ENCODE results near the gene BEX5. TPM values are rescaled to one million over a fixed set of nuclear protein-coding genes. Genes with fewer than 3 reads are reported as not detected.

The BEX5 gene
- total RNA-seq, 1 experiment from 2014 or later: not detected

GRCh38 chrX:102115748-102116147 is 40.0 kb downstream of the BEX5 start:
- TF ChIP-seq, protein P1, sequence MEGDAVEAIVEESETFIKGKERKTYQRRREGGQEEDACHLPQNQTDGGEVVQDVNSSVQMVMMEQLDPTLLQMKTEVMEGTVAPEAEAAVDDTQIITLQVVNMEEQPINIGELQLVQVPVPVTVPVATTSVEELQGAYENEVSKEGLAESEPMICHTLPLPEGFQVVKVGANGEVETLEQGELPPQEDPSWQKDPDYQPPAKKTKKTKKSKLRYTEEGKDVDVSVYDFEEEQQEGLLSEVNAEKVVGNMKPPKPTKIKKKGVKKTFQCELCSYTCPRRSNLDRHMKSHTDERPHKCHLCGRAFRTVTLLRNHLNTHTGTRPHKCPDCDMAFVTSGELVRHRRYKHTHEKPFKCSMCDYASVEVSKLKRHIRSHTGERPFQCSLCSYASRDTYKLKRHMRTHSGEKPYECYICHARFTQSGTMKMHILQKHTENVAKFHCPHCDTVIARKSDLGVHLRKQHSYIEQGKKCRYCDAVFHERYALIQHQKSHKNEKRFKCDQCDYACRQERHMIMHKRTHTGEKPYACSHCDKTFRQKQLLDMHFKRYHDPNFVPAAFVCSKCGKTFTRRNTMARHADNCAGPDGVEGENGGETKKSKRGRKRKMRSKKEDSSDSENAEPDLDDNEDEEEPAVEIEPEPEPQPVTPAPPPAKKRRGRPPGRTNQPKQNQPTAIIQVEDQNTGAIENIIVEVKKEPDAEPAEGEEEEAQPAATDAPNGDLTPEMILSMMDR (IDR thresholded peaks at IDR 0.05; ENCODE audit: unreplicated experiment): no peak
- Mint-ChIP-seq H3K27me3 (ENCODE audit: insufficient read depth, unreplicated experiment) (peaks cover 28% of the 10 kb centered on the region), H3K9me3 (ENCODE audit: unreplicated experiment) (peaks cover 18% of the 10 kb centered on the region), H3K4me3 (ENCODE audit: unreplicated experiment) (no peak overlapping the region), H3K36me3 (ENCODE audit: insufficient read depth, unreplicated experiment) (no peaks in the 10 kb centered on the region), H3K4me1 (ENCODE audit: insufficient read depth, unreplicated experiment) (no peaks in the 10 kb centered on the region), H3K27ac (ENCODE audit: low read depth, unreplicated experiment) (no peak overlapping the region)
- intact Hi-C loops (cut with micrococcal nuclease): no loop called here
- no peak for DNase-seq (ENCODE audit: unreplicated experiment)
- ChIA-PET POLR2A (no interaction called here), CTCF (interaction anchor here (0.7 kb wide), 1 partner anchor 847 kb away, joined by 4 read pairs; no protein-coding TSS in a partner anchor)
- BruUV-seq (replicated peaks): no TSS peak

- no TSS peak for BruUV-seq (replicated peaks)
- Mint-ChIP-seq H3K4me1 (ENCODE audit: insufficient read depth, unreplicated experiment) (no peaks in the 10 kb centered on the region), H3K27me3 (ENCODE audit: insufficient read depth, unreplicated experiment) (peaks cover 17% of the 10 kb centered on the region), H3K36me3 (ENCODE audit: insufficient read depth, unreplicated experiment) (no peaks in the 10 kb centered on the region), H3K27ac (ENCODE audit: low read depth, unreplicated experiment) (no peak overlapping the region), H3K9me3 (ENCODE audit: unreplicated experiment) (peaks cover 18% of the 10 kb centered on the region), H3K4me3 (ENCODE audit: unreplicated experiment) (no peak overlapping the region)
- POLR2A ChIA-PET: no interaction called here
- intact Hi-C loops (cut with micrococcal nuclease): no loop called here
- no peak for DNase-seq (ENCODE audit: unreplicated experiment)
- CTCF ChIA-PET: no interaction called here
- TF ChIP-seq, protein P1 (IDR thresholded peaks at IDR 0.05; ENCODE audit: unreplicated experiment): no peak
Measured at GRCh38 chrX:102113367-102113766, 42.4 kb downstream of the BEX5 start.

Other genes starting within 250 kb of the BEX5 start
- not detected in 2 replicates for gene ZMAT1, start 223.9 kb downstream of the BEX5 start, total RNA-seq (2022)
- not detected in 2 replicates for gene TCEAL2, start 30.3 kb downstream of the BEX5 start, total RNA-seq (2022)
- not detected in 2 replicates for gene TCEAL6, start 13.5 kb downstream of the BEX5 start, total RNA-seq (2022)
- not detected in 2 replicates for gene TCP11X1, start 59.3 kb upstream of the BEX5 start, total RNA-seq (2022)
- not detected in 2 replicates for gene NXF2, start 91.2 kb upstream of the BEX5 start, total RNA-seq (2022)